GM18873 (cell line): ENCODE measurements around the gene FBXW5.

Experiments
- ATAC-seq: cut with Tn5 transposase; IDR thresholded peaks from one replicate; pipeline ENCODE4 v1.9.1; 2021; ENCODE audit warnings: mild to moderate bottlenecking, moderate library complexity, moderate number of reproducible peaks; ENCODE audit not compliant: unreplicated experiment, low FRiP score

The FBXW5 gene

DNA sequence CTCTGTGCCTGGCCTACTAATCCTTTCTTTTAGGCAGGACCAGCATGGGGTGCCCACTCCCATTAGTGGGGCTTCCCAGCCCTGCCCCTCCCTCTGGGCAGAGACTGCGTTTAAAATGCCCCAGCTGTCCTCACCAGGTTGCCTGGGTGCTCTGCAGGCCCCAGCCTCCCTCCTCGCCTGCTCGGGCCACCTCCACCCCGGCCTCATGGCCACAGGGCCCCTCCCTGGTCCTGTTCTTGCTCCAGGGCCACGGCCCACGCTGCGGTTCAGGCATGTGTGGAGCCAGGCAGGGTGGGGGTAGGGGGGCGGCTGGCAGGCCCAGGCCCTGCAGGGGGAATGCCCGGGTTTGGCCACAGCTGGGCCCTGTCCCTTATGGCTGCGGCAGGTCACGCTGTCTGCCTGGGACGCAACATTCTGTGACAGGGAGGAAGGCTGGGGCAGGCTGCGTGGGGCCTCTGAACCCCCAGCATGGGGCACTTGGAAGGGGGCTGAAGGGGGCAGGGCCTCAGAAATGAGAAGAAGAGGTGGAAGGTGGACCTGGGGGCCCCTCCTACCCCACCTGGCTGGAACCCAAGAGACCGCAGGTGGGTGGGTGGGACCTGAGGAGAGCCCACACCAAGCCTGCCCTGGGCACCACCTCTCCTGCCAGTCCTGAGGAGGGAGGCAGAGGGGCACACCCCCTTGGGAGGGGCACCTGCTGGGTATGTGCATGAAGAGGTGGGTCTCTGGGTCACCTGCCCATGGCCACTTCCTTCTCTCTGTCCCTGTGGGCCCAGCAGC is 7.2 kb upstream of the FBXW5 start, which contains the start of gene LCN12:
Gene LCN12 (plus strand): TSS at position 733 of the 780 bp plus-strand sequence. CDS start 55 bp downstream, outside the sequence.
- no peak for ATAC-seq

DNA sequence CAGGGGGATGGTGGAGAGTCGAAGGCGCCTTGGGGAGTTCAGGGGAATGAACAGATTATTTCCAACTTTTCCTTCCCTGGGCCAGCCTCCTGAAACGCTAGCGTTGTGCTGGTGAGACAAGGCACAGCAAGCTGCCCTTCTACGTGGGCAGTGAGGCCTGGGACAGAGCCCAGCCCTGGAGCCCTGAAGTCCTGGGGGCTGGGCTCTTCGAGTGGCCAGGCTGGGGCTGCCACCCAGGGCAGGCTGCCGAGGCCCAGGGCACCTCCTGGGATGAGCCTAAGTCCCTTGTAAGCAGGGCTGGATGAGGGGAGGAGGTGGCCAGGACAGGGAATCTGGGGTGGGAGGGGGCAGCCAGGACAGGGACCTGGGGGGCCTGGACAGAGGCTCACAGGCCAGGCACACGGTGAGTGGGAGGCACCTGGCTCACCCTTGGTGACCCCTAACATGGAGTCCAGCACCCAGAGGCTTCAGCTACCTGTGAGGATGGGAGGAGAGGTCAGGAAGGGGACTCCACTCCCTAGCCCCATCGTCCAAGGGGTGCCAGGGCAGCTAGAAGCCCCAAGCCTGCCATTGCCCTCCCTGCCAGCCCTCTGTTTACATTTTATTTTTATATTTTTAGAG is 6.2 kb upstream of the FBXW5 start:
- ATAC-seq: no peak

DNA sequence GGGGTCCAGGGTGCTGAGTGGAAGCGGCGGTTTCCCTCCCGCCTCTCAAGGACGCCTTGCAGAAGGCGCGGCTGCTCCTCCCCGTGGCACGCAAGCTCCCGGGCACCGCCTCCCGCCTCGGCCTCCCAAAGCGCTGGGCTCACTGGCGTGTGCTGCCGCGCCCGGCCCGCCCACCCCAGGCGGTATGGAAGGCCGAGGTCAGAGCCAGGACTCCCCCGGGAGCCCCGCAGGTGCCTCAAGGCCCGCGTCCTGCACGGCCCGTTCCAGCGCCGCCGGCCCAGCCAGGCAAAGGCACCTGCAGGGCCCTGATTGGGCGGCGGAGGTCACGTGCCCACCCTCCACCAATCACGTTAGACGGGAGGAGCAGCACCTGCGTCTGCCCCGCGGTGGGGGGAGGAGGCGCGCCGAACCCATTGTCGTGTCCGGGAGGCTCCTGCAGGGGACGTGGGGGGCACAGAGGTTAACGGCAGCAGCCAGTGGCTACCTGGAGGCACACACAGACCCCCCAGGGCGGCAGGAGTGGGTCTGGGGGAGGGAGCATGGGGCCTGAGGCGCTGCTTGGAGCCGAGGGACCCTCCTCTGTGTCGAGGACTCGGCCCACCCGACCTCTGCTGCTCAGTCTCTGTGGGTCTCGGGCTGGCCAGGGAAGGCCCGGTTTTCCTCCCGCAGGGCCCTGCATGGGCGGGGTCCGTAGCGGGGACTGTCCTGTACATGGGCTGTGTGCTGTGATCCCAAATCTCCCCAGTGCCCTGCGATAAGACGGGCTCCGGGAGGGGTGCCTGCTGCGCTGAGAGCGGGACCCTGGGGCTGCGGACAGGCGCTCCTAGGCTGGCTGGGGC is 5.5 kb upstream of the FBXW5 start:
- peak; percentile 64 for ATAC-seq

DNA sequence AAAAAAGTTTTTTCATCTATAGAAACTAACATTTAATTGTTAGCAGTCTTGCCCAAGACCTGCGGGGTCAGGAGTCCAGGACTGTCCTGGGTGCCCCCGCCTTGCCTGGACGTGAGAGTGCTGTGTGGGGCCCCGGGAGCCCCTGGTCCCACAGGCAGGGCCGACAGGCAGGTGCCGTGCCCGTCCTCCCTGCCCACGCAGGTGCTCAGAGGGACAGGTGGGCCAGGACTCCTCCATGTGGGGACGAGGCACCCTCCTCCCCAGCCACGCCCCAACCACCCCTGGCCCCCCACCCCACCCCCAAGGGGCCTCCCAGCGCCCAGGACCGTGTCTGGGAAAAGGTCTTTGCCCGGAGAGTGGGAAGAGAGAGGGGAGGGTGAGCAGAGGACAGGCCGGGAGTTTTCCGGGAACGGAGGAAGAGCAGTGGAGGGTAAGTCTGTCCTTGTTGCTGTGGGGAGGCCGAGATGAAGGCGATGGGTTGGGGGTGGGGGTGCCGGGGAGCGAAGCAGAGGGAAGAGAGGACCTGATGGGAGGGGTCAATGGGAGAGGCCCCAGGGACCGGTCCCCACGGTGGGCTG is 4.8 kb upstream of the FBXW5 start:
- no peak for ATAC-seq

DNA sequence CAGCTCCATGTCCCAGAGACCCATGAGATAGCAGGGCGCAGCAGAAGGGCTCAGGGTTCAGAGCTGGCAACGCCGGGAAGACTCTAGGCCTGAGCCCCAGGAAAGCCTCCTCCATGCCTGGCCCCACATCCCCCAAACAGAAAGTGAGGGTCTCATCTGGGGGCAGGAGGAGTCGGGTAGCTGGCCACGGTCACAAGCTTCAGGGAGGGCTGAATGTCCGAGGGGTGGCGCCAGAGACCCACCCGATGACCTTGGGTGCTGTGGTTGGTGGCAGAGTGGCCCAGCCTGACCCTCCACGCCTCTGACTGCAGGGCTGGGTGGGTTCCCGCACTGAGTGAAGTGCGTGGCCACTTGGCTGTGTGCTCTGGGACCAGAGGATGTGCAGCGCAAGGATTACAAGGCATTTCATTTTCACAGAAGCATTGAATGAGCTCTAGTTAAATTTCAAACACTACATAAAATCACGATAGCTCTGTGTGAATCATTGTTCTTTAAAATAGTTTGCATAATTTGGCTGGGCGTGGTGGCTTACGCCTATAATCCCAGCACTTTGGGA is 3.5 kb upstream of the FBXW5 start:
- ATAC-seq: no peak

DNA sequence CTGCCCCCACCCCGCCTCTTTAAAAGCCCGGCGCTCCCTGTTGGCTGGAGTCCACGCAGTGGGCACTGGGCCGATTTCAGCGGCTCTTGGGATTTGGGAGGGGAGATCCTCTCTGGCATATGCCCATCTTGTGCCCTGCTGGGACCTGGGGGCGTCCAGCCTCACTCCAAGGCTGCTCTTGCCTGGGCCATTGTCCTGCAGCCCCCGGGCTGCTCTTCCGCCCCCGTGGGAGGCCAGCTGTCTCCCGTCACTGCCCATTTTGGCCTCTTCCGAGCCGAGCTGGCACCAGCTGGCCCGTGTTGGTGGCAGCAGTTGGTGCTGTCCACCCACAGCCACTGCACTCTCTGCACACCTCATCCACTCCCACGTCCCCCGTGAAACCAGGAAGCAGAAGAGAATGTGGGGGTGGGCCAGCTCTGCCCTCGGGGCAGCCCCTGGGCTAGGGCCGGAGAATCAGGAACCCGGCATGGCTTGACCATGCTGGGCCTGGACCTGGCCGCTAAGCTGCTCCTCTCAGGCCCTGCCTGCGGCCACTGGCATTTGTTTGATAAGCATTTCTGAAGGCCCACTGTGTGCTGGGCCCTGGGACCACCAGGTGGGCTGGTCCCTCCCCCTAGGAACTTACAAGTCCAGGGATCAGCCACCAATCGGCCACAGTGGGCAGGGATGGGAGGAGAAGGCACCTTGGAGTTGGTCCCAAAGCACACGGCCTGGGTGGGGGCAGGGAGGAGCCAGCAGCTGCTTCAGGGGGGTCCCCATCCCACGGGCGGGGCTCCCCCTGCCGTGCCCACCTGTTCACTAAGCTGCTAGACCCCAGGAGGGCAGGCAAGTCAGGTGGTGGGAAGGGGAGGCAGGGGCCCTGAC is 2.7 kb upstream of the FBXW5 start:
- ATAC-seq: no peak

DNA sequence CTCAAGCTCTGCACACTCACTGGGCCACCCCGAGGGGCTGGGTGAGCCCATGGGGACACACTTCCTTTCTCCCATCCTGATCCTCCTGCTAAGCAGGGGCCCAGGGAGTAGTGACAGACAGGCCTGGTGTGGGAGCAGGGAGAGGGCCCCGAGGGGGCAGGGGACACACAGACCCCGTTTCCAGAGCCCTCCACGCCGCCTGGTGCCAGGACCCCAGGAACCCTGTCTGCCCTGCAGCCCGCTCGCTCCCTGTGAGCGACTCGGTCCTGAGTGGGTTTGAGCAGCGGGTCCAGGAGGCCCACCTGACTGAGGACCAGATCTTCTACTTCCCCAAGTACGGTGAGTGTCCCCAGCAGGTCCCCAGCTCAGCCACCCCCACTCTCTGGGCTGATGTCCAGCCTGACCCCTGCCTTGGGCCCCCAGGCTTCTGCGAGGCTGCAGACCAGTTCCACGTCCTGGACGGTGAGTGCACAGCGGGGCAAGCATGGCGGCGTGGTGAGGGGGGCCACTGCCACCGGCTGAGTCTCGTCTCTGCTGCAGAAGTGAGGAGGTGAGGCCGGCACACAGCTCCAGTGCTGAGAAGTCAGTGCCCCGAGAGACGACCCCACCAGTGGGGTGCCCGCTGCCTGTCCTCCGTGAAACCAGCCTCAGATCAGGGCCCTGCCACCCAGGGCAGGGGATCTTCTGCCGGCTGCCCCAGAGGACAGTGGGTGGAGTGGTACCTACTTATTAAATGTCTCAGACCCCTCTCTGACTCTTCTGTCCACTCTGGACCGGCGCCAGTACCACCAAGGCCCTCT is 1.9 kb upstream of the FBXW5 start:
- ATAC-seq: no peak

DNA sequence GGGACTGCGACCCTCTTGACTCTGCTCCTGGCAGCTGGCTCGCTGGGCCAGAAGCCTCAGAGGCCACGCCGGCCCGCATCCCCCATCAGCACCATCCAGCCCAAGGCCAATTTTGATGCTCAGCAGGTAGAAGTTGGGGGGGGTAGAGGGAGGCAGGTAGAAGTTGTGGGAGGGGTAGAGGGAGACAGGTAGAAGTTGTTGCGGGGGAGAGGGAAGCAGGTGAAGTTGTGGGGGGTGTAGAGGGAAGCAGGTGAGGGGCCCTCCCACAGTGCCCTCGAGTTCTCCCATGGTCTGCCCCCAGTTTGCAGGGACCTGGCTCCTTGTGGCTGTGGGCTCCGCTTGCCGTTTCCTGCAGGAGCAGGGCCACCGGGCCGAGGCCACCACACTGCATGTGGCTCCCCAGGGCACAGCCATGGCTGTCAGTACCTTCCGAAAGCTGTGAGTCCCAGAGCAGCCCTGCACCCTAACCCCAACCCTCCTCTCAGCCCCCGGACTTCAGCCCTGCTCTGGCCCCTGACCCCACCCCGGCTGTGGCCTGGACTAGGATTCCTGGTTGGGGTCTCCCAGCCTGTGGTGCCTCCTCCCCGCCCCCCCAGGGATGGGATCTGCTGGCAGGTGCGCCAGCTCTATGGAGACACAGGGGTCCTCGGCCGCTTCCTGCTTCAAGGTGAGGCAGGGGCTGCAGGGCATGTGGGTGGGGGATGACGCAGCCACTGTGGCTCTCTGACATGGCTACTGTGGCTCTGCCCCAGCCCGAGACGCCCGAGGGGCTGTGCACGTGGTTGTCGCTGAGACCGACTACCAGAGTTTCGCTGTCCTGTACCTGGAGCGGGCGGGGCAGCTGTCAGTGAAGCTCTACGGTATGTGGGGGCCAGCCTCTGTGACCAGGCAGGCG is 1.0 kb upstream of the FBXW5 start:
- ATAC-seq: no peak

DNA sequence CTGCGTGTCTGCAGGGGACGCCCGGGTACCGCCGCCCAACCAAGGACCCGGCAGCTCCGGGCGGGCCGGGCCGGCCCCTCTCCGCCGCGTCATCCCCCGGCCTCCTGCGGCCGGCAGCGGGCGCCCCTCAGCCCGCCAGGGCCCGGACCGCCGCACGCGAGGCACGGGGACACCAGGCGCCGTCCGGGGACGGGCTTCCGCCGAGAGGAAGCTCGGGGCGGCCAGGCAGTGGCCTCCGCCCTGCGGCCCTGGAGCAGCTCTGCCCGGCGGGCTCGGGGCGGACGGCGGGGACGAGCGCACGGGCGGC is 373 bp downstream of the FBXW5 start:
- ATAC-seq: peak; percentile 21

DNA sequence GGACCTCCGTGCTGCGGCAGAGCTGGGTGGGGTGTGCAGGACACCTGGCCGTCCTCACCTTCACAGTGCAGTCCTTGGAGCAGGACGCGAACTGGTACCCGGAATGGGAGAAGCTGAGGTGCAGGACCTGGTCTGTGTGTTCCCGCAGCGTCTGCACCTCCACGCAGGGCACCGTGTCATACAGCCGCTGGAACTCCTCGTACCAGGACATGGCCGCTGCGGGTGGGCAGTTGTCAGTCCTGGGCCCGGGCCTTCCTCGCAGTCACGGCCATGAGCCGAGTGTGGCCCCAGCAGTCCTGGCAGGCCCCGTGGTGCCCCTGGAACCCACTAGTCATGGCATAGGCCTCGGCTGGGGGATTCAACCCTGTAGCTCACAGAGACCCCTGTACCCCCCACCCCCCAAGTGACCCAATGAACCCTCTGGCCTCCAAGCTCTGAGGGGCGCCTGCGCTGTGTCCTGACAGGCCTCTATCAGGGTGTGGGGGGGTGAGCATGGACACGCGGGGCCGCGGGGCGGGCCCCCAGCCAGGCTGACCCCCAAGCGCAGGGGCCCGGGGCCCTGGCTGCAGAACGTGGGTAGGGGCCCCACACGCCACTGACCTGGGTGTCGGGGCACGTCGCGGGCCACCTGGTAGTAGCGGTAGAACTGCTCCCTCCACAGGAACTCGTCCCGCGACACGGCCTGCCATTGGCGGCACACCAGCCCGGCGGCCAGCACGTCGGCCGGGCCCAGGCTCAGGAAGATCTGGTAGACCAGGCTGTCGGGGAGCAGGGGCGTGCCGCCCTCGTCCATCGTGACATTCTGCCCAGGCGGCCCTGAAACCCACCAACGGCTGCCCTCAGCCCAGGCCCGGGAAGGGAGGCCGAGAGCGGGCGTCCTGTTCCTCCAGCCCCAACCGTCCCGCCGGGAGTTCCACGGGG is 987 bp downstream of the FBXW5 start:
- ATAC-seq: peak; percentile 13

DNA sequence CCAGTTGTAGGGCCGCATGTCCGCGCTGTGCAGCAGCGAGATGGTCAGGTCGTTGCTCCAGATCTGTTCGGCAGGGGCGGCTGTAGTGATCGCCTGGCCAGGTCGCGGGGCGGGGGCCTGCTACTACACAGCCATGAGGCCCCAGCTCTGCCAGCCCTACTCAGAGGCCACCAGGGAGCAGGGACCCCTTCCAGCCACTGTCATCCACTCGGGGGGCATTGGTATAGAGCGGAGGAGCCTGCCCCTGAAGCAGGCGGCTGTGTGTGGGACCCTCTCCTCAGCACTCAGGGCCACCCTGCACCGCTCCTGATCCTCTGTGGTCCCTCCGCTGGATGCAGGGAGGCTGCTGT is 1.7 kb downstream of the FBXW5 start:
- ATAC-seq: no peak

DNA sequence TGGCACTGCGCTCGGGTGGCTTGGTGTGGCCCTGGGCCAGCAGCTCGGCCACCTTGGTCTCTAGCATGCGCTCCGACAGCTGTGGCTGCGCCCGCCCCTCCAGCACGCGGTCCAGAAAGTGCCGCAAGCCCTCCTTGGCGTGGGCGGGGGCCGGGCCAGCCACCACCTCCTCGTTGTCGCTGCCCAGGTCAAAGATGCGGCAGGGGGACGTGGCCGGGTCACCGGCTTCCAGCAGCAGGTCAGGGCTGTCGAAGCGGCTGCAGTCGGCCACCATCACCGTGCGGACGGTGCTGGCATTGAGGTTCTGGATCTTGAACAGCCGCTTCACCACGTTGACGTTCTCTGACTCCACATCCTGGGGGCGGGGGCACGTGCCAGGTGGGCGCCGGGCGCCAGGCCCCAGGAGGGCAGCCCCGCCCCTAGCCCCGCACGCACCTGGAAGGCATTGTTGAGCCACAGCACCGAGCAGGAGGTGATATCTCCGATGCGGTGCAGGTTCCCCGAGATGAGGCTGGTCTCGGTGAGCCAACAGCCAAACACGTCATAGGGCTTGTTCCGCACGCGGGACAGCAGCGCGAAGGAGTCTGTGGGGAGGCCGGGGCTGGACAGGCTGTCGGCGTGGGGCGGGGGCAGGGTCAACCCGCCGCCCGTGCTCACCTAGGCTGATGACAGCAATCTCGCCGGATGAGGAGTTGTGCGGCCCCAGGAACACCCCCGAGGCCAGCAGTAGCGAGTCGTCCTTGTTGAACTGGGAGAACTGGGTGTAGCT is 2.2 kb downstream of the FBXW5 start:
- ATAC-seq: no peak

DNA sequence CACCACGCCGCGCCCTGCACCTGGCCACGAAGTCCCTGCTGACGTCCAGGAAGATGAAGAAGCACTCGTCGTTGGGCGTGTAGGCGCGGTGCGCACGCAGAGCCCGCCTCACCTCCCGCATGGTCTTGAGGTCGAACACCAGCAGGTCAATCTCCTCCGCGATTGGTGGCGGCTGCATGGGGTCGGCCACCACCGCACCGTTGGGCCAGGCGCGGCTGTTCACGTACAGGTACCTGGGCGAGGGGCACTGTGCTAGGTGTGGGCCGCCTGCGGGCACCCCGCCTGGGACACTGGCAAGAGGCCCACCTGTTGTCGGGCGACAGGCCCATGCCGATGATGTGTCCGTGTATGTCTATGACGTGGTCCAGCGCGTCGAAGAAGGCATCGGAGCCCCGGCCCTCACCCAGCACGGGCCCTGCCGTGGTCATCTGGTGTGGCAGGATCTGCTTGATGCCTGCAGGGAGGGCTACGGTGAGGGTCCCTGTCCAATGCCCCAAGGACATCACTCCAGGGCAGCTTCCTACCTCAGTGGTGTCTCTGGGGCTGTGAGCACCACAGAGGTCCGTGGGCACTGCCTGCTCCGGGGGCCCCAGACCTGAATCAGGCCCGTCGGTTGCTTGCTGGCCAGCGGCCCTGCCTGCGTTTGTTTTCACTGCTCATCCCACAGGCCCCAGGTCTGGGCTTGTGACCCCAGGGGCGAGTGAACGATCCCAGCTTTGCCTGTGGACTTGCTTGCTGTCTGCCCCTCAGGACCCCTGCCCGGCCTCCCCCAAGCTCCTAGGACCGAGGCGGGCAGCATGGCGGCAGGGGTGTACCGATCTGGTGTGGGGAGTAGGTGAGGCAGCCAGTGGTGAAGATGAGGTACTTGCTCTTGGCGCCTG is 3.1 kb downstream of the FBXW5 start:
- ATAC-seq: no peak

DNA sequence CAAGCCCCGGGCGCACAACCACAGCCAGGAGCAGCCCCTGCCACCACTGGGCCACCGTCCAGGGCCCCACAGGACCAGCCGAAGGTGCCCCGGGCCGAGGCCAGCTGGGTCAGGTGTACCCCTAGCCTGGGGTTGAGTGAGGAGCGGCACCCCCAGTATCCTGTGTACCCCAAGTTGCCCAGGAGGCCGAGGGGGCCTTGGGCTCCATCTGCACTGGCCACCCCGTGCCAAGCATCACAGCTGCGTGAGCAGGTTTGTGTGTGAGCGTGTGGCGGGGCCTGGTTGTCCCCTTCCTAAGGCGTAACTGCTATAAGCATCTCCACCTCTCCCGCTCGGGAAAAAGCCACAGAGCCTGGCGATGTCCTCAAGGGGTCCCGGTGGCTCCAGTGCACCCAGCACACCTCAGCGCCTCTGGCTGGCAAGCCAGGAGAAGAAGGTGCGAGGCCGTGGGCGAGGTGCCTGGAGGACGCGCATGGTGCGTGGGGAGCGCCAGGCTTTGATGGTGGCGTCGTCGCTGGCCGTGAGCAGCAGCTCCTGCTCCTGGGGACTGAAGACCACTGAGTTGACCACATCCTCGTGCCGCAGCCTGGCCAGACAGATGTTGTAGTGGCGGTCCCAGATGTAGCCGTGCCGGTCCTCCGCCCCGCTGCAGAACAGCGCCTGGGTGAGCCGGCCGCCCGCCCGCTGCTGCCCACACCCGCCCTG is 3.9 kb downstream of the FBXW5 start:
- no peak for ATAC-seq

DNA sequence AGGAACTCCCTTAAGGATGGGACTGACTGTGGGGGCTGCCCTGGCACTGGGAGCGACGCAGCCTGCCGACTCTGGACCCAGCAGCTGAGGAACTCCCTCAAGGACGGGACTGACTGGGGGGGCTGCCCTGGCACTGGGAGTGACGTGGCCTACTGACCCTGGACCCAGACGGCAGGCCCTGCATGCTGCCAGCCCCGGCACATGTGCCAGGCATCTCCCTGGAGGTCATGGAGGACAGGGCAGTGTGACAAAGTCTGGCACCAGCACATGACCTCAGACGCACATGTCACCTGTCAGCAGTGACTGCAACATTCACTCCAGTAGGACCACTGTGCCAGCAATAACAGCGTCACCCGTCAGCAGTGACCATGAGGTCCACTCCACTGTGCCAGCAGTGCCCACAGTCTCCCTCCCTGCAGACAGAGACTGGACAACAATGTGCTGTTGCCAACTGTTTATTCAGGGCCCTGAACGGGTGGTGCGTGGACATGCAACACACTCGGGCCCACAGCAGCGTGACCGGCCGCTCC is 4.5 kb downstream of the FBXW5 start:
- ATAC-seq: no peak
